SK-N-MC (cell line): ENCODE measurements around the gene FXYD7.

Experiments
- EZH2 ChIP-seq: fragments of 200-600 bp; sonication (generic); IDR thresholded peaks from one replicate; pipeline ENCODE4 v1.6.1; 2017; ENCODE audit warnings: antibody characterized with exemption
- FOXP2 ChIP-seq: optimal IDR thresholded peaks from 2 replicates; pipeline ENCODE3; 2011; ENCODE audit warnings: mild to moderate bottlenecking, moderate library complexity; ENCODE audit not compliant: insufficient read depth; ENCODE audit errors: extremely low read length, control extremely low read depth
- POLR2AphosphoS5 ChIP-seq: IDR thresholded peaks from 2 replicates; pipeline ENCODE4 v1.6.1; 2012; ENCODE audit warnings: mild to moderate bottlenecking, low read depth, low read length, borderline replicate concordance

- TF ChIP-seq EZH2 (peak; percentile 30), POLR2AphosphoS5 (no peak), FOXP2 (no peak)
Observed at GRCh38 chr19:35154525-35155406, 11.7 kb downstream of the FXYD7 start, which contains the start of gene FXYD5.
